Neuronal stem cell (in vitro differentiated cells): ENCODE results near the gene DCC.

Source experiments
- DNase-seq: peaks from one replicate; pipeline ENCODE4 v3.0.0-alpha.2; 2013; ENCODE audit warnings: low spot score
- H2AFZ ChIP-seq: one replicate; pipeline ENCODE4 v1.6.1; 2013; ENCODE audit warnings: mild to moderate bottlenecking, low read length, inconsistent platforms
- H2AK5ac ChIP-seq: 2 replicates; pipeline ENCODE4 v1.6.1; 2013; ENCODE audit warnings: low read depth, mild to moderate bottlenecking, inconsistent platforms, low read length, moderate library complexity, mixed read lengths
- H2BK120ac ChIP-seq: 2 replicates; pipeline ENCODE4 v1.6.1; 2013; ENCODE audit warnings: low read depth, mild to moderate bottlenecking, inconsistent platforms, low read length, moderate library complexity, mixed read lengths
- H2BK12ac ChIP-seq: one replicate; pipeline ENCODE4 v1.6.1; 2013; ENCODE audit warnings: low read length, inconsistent platforms
- H2BK15ac ChIP-seq: 2 replicates; pipeline ENCODE4 v1.6.1; 2013; ENCODE audit warnings: mild to moderate bottlenecking, low read length, inconsistent platforms, mixed read lengths
- H2BK5ac ChIP-seq: one replicate; pipeline ENCODE4 v1.6.1; 2013; ENCODE audit warnings: inconsistent platforms, mild to moderate bottlenecking, low read length, moderate library complexity
- H3K14ac ChIP-seq: one replicate; pipeline ENCODE4 v1.6.1; 2013; ENCODE audit warnings: low read length, inconsistent platforms
- H3K18ac ChIP-seq: 2 replicates; pipeline ENCODE4 v1.6.1; 2013; ENCODE audit warnings: low read length, inconsistent platforms
- H3K23ac ChIP-seq: 2 replicates; pipeline ENCODE4 v1.6.1; 2013; ENCODE audit warnings: low read depth, mild to moderate bottlenecking, mixed read lengths, low read length, inconsistent platforms; ENCODE audit not compliant: poor library complexity
- H3K27ac ChIP-seq: replicated peaks from 3 replicates; pipeline ENCODE4 v1.5.1; 2013; ENCODE audit warnings: low read length, inconsistent platforms
- H3K27me3 ChIP-seq, 3 experiments: 2 replicates each; pipeline ENCODE4 v1.6.1; 2013; ENCODE audit warnings: low read length in 3 of 3, mild to moderate bottlenecking in 2 of 3, inconsistent platforms in 1 of 3, low read depth in 1 of 3, mixed read lengths in 1 of 3, moderate library complexity in 1 of 3; ENCODE audit not compliant: control insufficient read depth in 3 of 3, insufficient read depth in 3 of 3
- H3K36me3 ChIP-seq, 2 donors: replicated peaks in 1 of 2; 2 replicates each; pipeline ENCODE4 v1.6.1; 2013; ENCODE audit warnings: low read length in 2 of 2; ENCODE audit not compliant: control insufficient read depth in 2 of 2, insufficient read depth in 2 of 2
- H3K4ac ChIP-seq: 2 replicates; pipeline ENCODE4 v1.6.1; 2013; ENCODE audit warnings: inconsistent platforms, mild to moderate bottlenecking, low read length, moderate library complexity
- H3K4me1 ChIP-seq, 2 donors: 1 replicate in 1 of 2; 2 replicates in 1 of 2; pipeline ENCODE4 v1.6.1; 2013; ENCODE audit warnings: low read length in 2 of 2, low read depth in 1 of 2; ENCODE audit not compliant: control insufficient read depth in 2 of 2, insufficient read depth in 1 of 2
- H3K4me2 ChIP-seq: one replicate; pipeline ENCODE4 v1.6.1; 2013; ENCODE audit warnings: mild to moderate bottlenecking, low read length, inconsistent platforms; ENCODE audit not compliant: insufficient read depth, poor library complexity, severe bottlenecking
- H3K4me3 ChIP-seq, 2 donors: 2 replicates each; pipeline ENCODE4 v1.5.1; 2013; ENCODE audit warnings: low read length in 2 of 2, mild to moderate bottlenecking in 2 of 2, inconsistent platforms in 1 of 2, moderate library complexity in 1 of 2
- H3K79me1 ChIP-seq: one replicate; pipeline ENCODE4 v1.6.1; 2013; ENCODE audit warnings: low read depth, mild to moderate bottlenecking, inconsistent platforms, low read length, moderate library complexity
- H3K9ac ChIP-seq: one replicate; pipeline ENCODE4 v1.6.1; 2013; ENCODE audit warnings: mild to moderate bottlenecking, low read depth, low read length, inconsistent platforms; ENCODE audit not compliant: poor library complexity
- H3K9me3 ChIP-seq, 2 donors: replicated peaks in 1 of 2; 2 replicates each; pipeline versions ENCODE3 to v1.6.1; 2013; ENCODE audit warnings: low read length in 2 of 2, mild to moderate bottlenecking in 2 of 2, inconsistent platforms in 1 of 2, low read depth in 1 of 2, mixed read lengths in 1 of 2, moderate library complexity in 1 of 2; ENCODE audit not compliant: control insufficient read depth in 2 of 2, insufficient read depth in 1 of 2
- H4K8ac ChIP-seq: one replicate; pipeline ENCODE4 v1.6.1; 2013; ENCODE audit warnings: low read depth, mild to moderate bottlenecking, inconsistent platforms, low read length, moderate library complexity
- H4K91ac ChIP-seq: one replicate; pipeline ENCODE4 v1.6.1; 2013; ENCODE audit warnings: low read length, low read depth, mild to moderate bottlenecking, inconsistent platforms; ENCODE audit not compliant: poor library complexity
- WGBS, 2 donors: extraction: QIAGEN DNeasy Blood & Tissue Kit; methylation state at CpG; one replicate each; pipeline ENCODE4 v1.1.7; 2013; ENCODE audit warnings: missing lambda C conversion rate in 2 of 2, mixed read lengths in 1 of 2; ENCODE audit not compliant: insufficient read length in 2 of 2, insufficient replicate concordance in 1 of 2; ENCODE audit errors: extremely low coverage in 2 of 2; 5-methylcytosine and 5-hydroxymethylcytosine counted together

The DCC gene

DNA sequence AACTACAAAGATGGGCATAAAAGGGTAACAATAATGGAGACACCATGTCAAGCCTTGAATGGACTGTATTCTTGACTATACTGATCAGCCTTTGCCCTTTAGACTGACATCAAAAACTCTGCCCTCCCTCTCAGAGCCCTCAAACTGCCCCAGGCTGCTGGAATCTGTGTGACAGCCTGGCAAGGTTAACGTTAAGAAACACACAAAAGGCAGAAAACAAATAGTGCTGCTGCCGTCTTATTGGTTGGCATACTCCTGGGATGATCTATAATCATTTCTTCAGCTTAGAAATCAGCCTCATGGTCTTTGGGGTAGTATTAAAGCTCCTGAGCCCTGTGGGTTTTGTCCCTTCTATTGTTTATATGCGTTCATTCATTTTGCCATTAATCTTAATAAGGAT is 338.0 kb downstream of the DCC start:
- Histone ChIP-seq H2BK15ac (no peak overlapping the region), H3K14ac (no peak overlapping the region), H4K91ac (no peak overlapping the region), H2BK12ac (no peak overlapping the region), H3K23ac (no peak overlapping the region), H2AK5ac (no peak overlapping the region), H3K9ac (no peak overlapping the region), H3K4me2 (no peak overlapping the region), H3K4ac (no peak overlapping the region), H3K79me1 (no peaks in the 10 kb centered on the region), H3K4me1 (peaks cover 9 to 35% of the 10 kb centered on the region in 2 donors), H2AFZ (peak overlapping the region; percentile 40), H3K27me3 (no peaks in the 10 kb centered on the region), H3K27ac (no peak overlapping the region), H2BK5ac (no peak overlapping the region), H4K8ac (no peak overlapping the region), H3K18ac (no peak overlapping the region), H3K36me3 (no peaks in the 10 kb centered on the region), H3K4me3 (no peak overlapping the region), H3K9me3 (peaks cover 2 to 3% of the 10 kb centered on the region in 2 donors), H2BK120ac (no peak overlapping the region)
- DNase-seq = no peak
- WGBS, 2 donors = no CpG with 5 or more reads among the region's 3 CpGs

DNA sequence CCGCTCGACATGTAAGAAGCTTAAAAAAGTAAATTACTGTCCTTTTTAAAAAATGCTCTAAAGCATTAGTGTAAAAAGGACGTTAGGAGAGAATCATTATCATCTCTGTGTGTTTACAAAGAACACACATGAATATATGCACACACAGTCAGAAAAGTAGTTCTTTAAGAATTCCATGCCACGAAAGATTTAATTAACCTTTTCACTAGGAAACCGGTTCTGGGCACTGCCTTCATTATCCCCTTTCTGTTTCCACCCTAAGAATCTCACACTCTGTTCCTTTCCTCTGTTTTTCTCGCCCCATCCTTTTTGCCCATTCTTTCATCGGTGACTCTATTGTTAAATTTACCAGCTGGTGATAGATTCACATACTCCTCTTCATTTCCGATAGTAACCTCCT is 338.6 kb downstream of the DCC start:
- no peak overlapping the region for H2AK5ac ChIP-seq
- H3K4me1 ChIP-seq = peaks cover 9 to 35% of the 10 kb centered on the region in 2 donors
- H4K91ac ChIP-seq = no peak overlapping the region
- H2BK12ac ChIP-seq = no peak overlapping the region
- H3K4me3 ChIP-seq = no peak overlapping the region
- H4K8ac ChIP-seq = no peak overlapping the region
- peaks cover 2 to 3% of the 10 kb centered on the region in 2 donors for H3K9me3 ChIP-seq
- peak overlapping the region; percentile 74 for H2AFZ ChIP-seq
- no peaks in the 10 kb centered on the region for H3K27me3 ChIP-seq
- no peak overlapping the region for H3K9ac ChIP-seq
- H3K27ac ChIP-seq = no peak overlapping the region
- no peak overlapping the region for H3K23ac ChIP-seq
- H3K4ac ChIP-seq = no peak overlapping the region
- H2BK5ac ChIP-seq = no peak overlapping the region
- no peak overlapping the region for H2BK120ac ChIP-seq
- H3K14ac ChIP-seq = no peak overlapping the region
- no peak overlapping the region for H3K4me2 ChIP-seq
- H2BK15ac ChIP-seq = no peak overlapping the region
- H3K79me1 ChIP-seq = no peaks in the 10 kb centered on the region
- no CpG with 5 or more reads among the region's 8 CpGs for WGBS, 2 donors
- DNase-seq = no peak
- no peak overlapping the region for H3K18ac ChIP-seq
- no peaks in the 10 kb centered on the region for H3K36me3 ChIP-seq

DNA sequence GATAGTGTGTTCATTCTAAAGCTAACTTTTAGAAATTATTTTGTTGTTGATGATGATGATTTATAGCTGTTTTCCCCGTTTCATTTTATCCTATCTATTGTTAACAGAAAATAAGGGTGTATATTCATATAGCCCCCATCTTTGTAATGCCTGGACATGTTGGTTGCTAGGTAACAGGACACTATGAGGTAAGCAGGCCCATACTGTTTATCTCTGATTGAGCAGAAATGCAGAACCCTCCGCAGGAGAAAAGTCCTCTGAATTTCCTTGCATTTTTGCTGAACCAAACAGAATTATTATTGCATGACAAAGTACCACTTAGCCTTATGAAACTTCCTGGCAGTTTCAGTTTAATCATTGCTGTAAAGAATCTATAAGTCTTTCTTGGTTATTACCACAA is 339.4 kb downstream of the DCC start:
- WGBS, 2 donors = no CpG with 5 or more reads among the region's 2 CpGs
- Histone ChIP-seq H3K4me3 (no peak overlapping the region), H3K79me1 (no peaks in the 10 kb centered on the region), H3K18ac (no peak overlapping the region), H2BK15ac (no peak overlapping the region), H3K14ac (no peak overlapping the region), H3K23ac (no peak overlapping the region), H2AFZ (no peak overlapping the region), H3K36me3 (no peaks in the 10 kb centered on the region), H3K4me2 (no peak overlapping the region), H3K27ac (no peak overlapping the region), H2BK5ac (no peak overlapping the region), H3K9ac (no peak overlapping the region), H3K9me3 (peaks cover 0 to 3% of the 10 kb centered on the region in 2 donors), H2BK12ac (no peak overlapping the region), H4K8ac (no peak overlapping the region), H2BK120ac (no peak overlapping the region), H3K4ac (no peak overlapping the region), H2AK5ac (no peak overlapping the region), H4K91ac (no peak overlapping the region), H3K4me1 (peaks cover 9 to 35% of the 10 kb centered on the region in 2 donors), H3K27me3 (no peaks in the 10 kb centered on the region)
- no peak for DNase-seq

DNA sequence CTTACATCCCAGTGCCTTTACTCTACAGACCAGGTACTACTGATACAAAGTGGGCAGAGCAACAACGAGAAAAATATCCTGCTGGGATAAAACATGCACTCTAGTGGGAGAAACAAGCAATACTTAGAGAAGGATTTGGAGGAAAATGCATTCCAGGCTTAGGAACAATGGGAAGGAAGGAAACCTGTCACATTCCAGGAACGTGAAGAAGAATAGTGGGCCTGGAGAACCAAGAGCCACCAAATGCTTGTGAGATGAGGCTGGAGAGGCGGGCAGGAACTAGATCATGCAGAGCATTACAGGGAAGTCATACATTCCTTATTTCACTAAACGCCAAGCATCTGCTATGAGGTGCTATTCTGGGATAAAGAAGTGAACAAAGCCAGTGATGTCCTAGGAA is 342.3 kb downstream of the DCC start:
- H3K4me2 ChIP-seq = no peak overlapping the region
- H3K27me3 ChIP-seq = no peaks in the 10 kb centered on the region
- H3K23ac ChIP-seq = no peak overlapping the region
- no peak overlapping the region for H3K18ac ChIP-seq
- H2BK12ac ChIP-seq = no peak overlapping the region
- no peak overlapping the region for H4K91ac ChIP-seq
- DNase-seq = no peak
- H3K79me1 ChIP-seq = no peaks in the 10 kb centered on the region
- no peak overlapping the region for H3K4ac ChIP-seq
- peaks cover 9 to 31% of the 10 kb centered on the region in 2 donors for H3K4me1 ChIP-seq
- H3K9ac ChIP-seq = no peak overlapping the region
- H3K36me3 ChIP-seq = no peaks in the 10 kb centered on the region
- no peak overlapping the region for H2AK5ac ChIP-seq
- no peak overlapping the region for H2AFZ ChIP-seq
- WGBS, 2 donors = no CpG with 5 or more reads among the region's 4 CpGs
- no peak overlapping the region for H2BK120ac ChIP-seq
- no peak overlapping the region for H2BK5ac ChIP-seq
- peak overlapping the region; percentile 33 for H3K27ac ChIP-seq
- H3K9me3 ChIP-seq = peaks cover 0 to 2% of the 10 kb centered on the region in 2 donors
- H3K4me3 ChIP-seq = no peak overlapping the region
- H2BK15ac ChIP-seq = no peak overlapping the region
- no peak overlapping the region for H3K14ac ChIP-seq
- no peak overlapping the region for H4K8ac ChIP-seq
